ENCODE results near the gene SLC35C1. TPM values are rescaled to one million over a fixed set of nuclear protein-coding genes. Genes with fewer than 3 reads are reported as not detected.

The SLC35C1 gene
- total and polyA plus RNA-seq, 2 donors (not counting 3 experiments of a cell fraction or from before 2014, with no cell fraction given): 8.5 to 19.8 TPM

GRCh38 chr11:45765107-45765668 is 39.8 kb upstream of the SLC35C1 start:
- Histone ChIP-seq H2AFZ (ENCODE audit: low read depth, low read length) (no peak overlapping the region), H3K36me3 (ENCODE audit: control insufficient read depth in 2 of 2, extremely low read depth in 1 of 2, insufficient read depth in 2 of 2, low read length in 2 of 2) (no peaks in the 10 kb centered on the region), H3K4me3 (replicated peaks in 1 of 3; ENCODE audit: insufficient read depth in 1 of 3, low read depth in 1 of 3, low read length in 3 of 3) (no peak overlapping the region), H3K9me3 (replicated peaks; ENCODE audit: control insufficient read depth, insufficient read depth, low read length) (no peaks in the 10 kb centered on the region), H3K79me2 (ENCODE audit: control insufficient read depth, insufficient read depth, low read length) (no peaks in the 10 kb centered on the region), H4K20me1 (replicated peaks; ENCODE audit: control insufficient read depth, extremely low read depth, insufficient read depth, low read length) (no peaks in the 10 kb centered on the region), H3K9me1 (replicated peaks; ENCODE audit: control insufficient read depth, extremely low read depth, insufficient read depth, low read length) (no peaks in the 10 kb centered on the region), H3K4me1 (ENCODE audit: control insufficient read depth, extremely low read depth, insufficient read depth, low read length) (no peaks in the 10 kb centered on the region), H3K27me3 (ENCODE audit: control insufficient read depth in 2 of 2, insufficient read depth in 2 of 2, low read length in 2 of 2) (peaks cover 0 to 1% of the 10 kb centered on the region in 2 experiments), H3K27ac (ENCODE audit: insufficient read depth, low read depth, low read length) (no peak overlapping the region), H3K9ac (replicated peaks; ENCODE audit: extremely low read depth, insufficient read depth, low read length) (no peak overlapping the region), H3K4me2 (ENCODE audit: insufficient read depth, low read length) (no peak overlapping the region)
- FAIRE-seq: no peak
- no peak for DNase-seq (ENCODE audit: low read depth, low spot score)
- TF ChIP-seq MAX (IDR thresholded peaks at IDR 0.05; ENCODE audit: insufficient read depth, insufficient read length) (no peak), MYC (IDR thresholded peaks at IDR 0.05; ENCODE audit: low read depth, low read length) (no peak), CTCF (IDR thresholded peaks at IDR 0.05; ENCODE audit: extremely low read depth in 1 of 2, insufficient read depth in 1 of 2, low read depth in 1 of 2, low read length in 2 of 2) (no peak), POLR2A (IDR thresholded peaks at IDR 0.05; ENCODE audit: low read depth, low read length) (no peak), POLR2AphosphoS5 (IDR thresholded peaks at IDR 0.05; ENCODE audit: insufficient read depth, low read depth, low read length) (no peak), FOS (IDR thresholded peaks at IDR 0.05; ENCODE audit: borderline replicate concordance, insufficient read depth, low read length) (no peak), EZH2 (IDR thresholded peaks at IDR 0.05; ENCODE audit: borderline replicate concordance, low read depth, low read length, severe bottlenecking) (no peak), GATA2 (IDR thresholded peaks at IDR 0.05; ENCODE audit: insufficient read depth, insufficient read length, low read depth, low read length) (no peak), JUN (IDR thresholded peaks at IDR 0.05; ENCODE audit: borderline replicate concordance, insufficient read depth, insufficient read length, low read depth) (no peak)
- dilution Hi-C loops (cut with MboI; ENCODE audit: extremely low pct_ligation_motif_present, low sequenced_read_pairs): no loop called here
- POLR2A ChIA-PET: no interaction called here
- intact Hi-C loops (cut with micrococcal nuclease): no loop called here
- CTCF ChIA-PET: no interaction called here
- no TSS peak for BruUV-seq (replicated peaks)
